Epithelial cell of esophagus (primary cell): ENCODE measurements around the gene GNGT2.
A peak's percentile ranks its signal among the peaks of the same experiment; 100 is the strongest.

Experiments used
- DNase-seq: peaks from one replicate; pipeline ENCODE4 v3.0.0; 2010; ENCODE audit warnings: low read depth
- H3K4me3 ChIP-seq: 2 replicates; pipeline ENCODE4 v1.5.1; 2011; ENCODE audit warnings: mild to moderate bottlenecking, low read length, control low read depth
- CTCF ChIP-seq: IDR thresholded peaks from 2 replicates; pipeline ENCODE4 v1.5.1; 2011; ENCODE audit warnings: low read depth, mild to moderate bottlenecking, low read length, control low read depth, inconsistent platforms; ENCODE audit not compliant: insufficient read depth; ENCODE audit errors: missing control alignments

Gene GNGT2

DNA sequence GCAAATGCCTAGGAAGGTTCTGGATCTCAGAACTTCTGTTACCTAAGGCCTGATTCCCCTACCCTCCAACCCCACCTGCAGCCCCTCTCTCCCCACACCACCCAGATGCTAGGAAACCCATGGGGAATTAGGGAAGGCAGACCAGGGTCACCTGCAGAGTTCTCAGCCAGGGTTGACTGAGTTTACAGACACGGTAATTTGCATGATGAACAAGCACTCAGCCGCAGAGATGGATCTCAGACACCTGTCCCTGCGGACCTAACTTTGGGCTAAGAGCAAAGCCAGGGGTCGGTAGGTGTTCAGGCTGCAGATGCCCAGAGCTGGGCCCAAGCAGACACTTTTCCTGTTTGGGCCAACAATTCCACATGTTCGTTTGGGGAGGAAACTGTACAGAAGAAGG lies 3.0 kb upstream of the GNGT2 start:
- no peak overlapping the region for H3K4me3 ChIP-seq
- no peak for TF ChIP-seq CTCF
- DNase-seq = no peak

DNA sequence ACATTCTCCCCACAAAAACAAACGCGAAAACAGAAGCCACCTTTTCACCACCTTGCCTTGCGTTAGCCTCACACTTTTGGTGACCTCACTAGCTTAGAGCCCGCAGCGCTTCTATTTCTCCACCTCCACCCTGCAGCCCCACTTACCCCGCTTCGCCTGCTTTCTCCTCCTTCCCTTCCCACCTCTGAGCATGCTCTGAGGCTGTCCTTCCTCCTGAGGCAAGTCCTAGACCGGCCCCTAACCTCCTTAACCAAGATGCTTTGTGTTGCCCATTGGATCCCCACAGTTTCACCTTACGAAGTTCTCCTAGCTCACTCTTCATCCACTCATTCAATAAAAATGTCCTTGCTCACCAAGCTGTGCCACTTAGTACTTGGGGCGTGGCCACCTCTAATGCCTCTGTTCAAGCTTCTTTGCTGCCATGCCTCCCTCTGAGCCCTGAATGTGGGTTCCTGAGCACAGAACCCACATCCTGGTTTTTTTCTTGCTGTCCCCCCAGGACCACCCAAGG lies 1.3 kb downstream of the GNGT2 start:
- TF ChIP-seq CTCF = no peak
- no peak overlapping the region for H3K4me3 ChIP-seq
- DNase-seq = peak; percentile 38

- DNase-seq = no peak
- no peak overlapping the region for H3K4me3 ChIP-seq
- TF ChIP-seq CTCF = no peak
Measured at GRCh38 chr17:49204516-49204915, 5.9 kb downstream of the GNGT2 start.

GRCh38 chr17:49203796-49204195 lies 6.6 kb downstream of the GNGT2 start:
- no peak overlapping the region for H3K4me3 ChIP-seq
- DNase-seq = no peak
- no peak for TF ChIP-seq CTCF

GRCh38 chr17:49201481-49201927 lies 8.9 kb downstream of the GNGT2 start:
- DNase-seq = peak; percentile 15
- no peak overlapping the region for H3K4me3 ChIP-seq
- TF ChIP-seq CTCF = no peak

DNA sequence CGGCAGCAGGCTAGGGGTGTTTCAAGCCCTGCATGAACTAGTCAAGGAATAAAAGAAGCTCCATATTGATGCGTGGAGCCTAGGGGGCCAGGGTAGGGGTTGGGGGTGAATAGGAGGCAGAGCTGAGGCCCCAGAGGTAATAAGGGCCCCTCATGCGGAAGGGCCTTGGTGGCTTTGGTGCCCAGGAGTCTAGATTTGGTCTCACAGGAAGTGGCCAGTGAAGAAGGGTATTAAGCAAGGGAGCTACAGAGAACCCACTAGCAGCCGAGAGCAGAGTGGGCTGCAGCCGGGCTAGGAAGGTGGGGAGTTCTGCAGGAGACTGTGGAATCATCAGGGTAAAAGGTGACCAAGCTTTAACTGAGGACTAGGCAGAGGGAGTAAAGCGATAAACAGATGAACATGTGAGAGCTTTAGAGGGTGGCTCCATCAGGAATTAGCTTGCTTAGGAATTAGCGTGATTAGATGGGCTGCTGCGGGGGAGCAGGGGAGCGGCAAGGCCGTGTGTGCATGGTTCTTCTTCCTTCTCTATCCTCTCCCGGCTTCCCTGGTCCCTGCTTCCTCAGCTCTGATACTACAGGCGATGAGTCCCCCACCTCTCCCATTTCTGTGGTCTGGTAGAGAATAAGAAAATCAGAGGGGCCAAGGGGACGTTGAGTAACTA lies 9.8 kb downstream of the GNGT2 start:
- DNase-seq = no peak
- H3K4me3 ChIP-seq = no peak overlapping the region
- TF ChIP-seq CTCF = no peak

DNA sequence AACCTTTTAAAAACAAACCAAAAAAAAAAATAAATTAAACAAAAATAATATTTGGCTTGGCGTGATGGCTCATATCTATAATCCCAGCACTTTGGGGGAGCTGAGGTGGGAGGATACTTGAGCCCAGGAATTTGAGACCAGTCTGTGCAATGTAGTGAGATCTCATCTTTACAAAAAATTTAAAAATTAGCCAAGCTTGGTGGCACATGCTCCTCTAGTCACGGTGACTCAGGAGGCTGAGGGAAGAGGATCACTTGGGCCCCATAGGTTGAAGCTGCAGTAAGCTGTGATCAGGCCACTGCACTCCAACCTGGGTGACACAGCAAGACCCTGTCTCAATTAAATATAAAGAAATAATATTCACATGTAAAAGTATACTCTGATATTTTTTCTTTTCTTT lies 12.2 kb downstream of the GNGT2 start:
- DNase-seq = no peak
- no peak for TF ChIP-seq CTCF

More for the DNA sequence above, 12.2 kb downstream of the GNGT2 start:
- no peak overlapping the region for H3K4me3 ChIP-seq
